Stimulated activated CD4-positive, alpha-beta T cell treated with anti-CD3 and anti-CD28 coated beads, Interleukin-12 subunit alpha, Interleukin-12 subunit beta, amount 100 ng/mL, for 4 hours (primary cell): ENCODE data around the gene LGALS16.
"Not testable (repeated sequence)": the region's sequence is repeated elsewhere in the genome, so short reads cannot be mapped to it uniquely, and the experiment has no call there.

Experiments
- DNase-seq: peaks from one replicate; pipeline ENCODE4 v3.0.0-alpha.2; 2020

The LGALS16 gene

GRCh38 chr19:39679056-39679790 lies 23.5 kb downstream of the LGALS16 start:
- DNase-seq = peak; percentile 45

GRCh38 chr19:39679791-39680168 lies 24.1 kb downstream of the LGALS16 start:
- peak; percentile 43 for DNase-seq

- DNase-seq = no peak
Measured at GRCh38 chr19:39680593-39680992, 24.9 kb downstream of the LGALS16 start.

- no peak for DNase-seq
Measured at GRCh38 chr19:39681416-39681815, 25.7 kb downstream of the LGALS16 start.

- no peak for DNase-seq
Measured at GRCh38 chr19:39684267-39684666, 28.6 kb downstream of the LGALS16 start.

GRCh38 chr19:39686739-39687138 lies 31.0 kb downstream of the LGALS16 start:
- no peak for DNase-seq

GRCh38 chr19:39688637-39689036 lies 32.9 kb downstream of the LGALS16 start:
- DNase-seq = not testable (repeated sequence)

- no peak for DNase-seq
Measured at GRCh38 chr19:39692166-39692565, 36.5 kb downstream of the LGALS16 start.

- no peak for DNase-seq
Measured at GRCh38 chr19:39692822-39693221, 37.1 kb downstream of the LGALS16 start.

- DNase-seq = no peak
Measured at GRCh38 chr19:39695759-39696158, 40.0 kb downstream of the LGALS16 start.

- DNase-seq = no peak
Measured at GRCh38 chr19:39696387-39696786, 40.7 kb downstream of the LGALS16 start.

- no peak for DNase-seq
Measured at GRCh38 chr19:39698535-39698934, 42.8 kb downstream of the LGALS16 start.

GRCh38 chr19:39701291-39701690 lies 45.6 kb downstream of the LGALS16 start:
- DNase-seq = no peak

GRCh38 chr19:39704181-39705044 lies 48.7 kb downstream of the LGALS16 start, which contains the start of gene LGALS14:
Gene LGALS14 (plus strand): TSS chr19:39704481. CDS start chr19:39704529, 48 bp downstream.
- DNase-seq = no peak

GRCh38 chr19:39705578-39706188 lies 50.0 kb downstream of the LGALS16 start:
- DNase-seq = no peak

- no peak for DNase-seq
Measured at GRCh38 chr19:39708594-39708993, 52.9 kb downstream of the LGALS16 start.

GRCh38 chr19:39709026-39709872 lies 53.5 kb downstream of the LGALS16 start:
- DNase-seq = no peak
